H1 (cell line): Measurements from ENCODE around the gene ANKRD40CL. TPM values are rescaled to one million over a fixed set of nuclear protein-coding genes. Genes with fewer than 3 reads are reported as not detected.

Source experiments
- GABPA ChIP-seq: IDR thresholded peaks from 2 replicates; pipeline ENCODE4 v1.6.1; 2011; ENCODE audit warnings: mild to moderate bottlenecking, low read length, moderate library complexity, borderline replicate concordance; ENCODE audit not compliant: insufficient read depth
- GTF2F1 ChIP-seq: IDR thresholded peaks from 2 replicates; pipeline ENCODE4 v1.6.1; 2012; ENCODE audit warnings: low read depth, low read length, improper control_type of control experiment, borderline replicate concordance
- SIN3A ChIP-seq, 2 experiments: IDR thresholded peaks in 1 of 2; conservative IDR thresholded peaks in 1 of 2; 2 replicates each; pipeline ENCODE4 v1.6.1; 2011 to 2012; ENCODE audit warnings: low read length in 2 of 2, improper control_type of control experiment in 1 of 2, low read depth in 1 of 2, mild to moderate bottlenecking in 1 of 2
- polyA plus RNA-seq, 7 experiments: library from polyadenylated mRNA; depleted of rRNA in 3 of 7; stranded (reverse) in 5 of 7; unstranded in 2 of 7; fragments of >200 nt in 5 of 7; fragments of 200-250 nt in 2 of 7; gene quantifications; 1 replicate in 5 of 7; 2 replicates in 1 of 7; 4 replicates in 1 of 7; pipeline versions ENCODE4 v1.2.1 to v1.2.3, GENCODE V29; 2011 to 2013; ENCODE audit warnings: missing spikeins in 2 of 7, mixed read lengths in 2 of 7
- total RNA-seq: library from RNA; stranded (reverse); fragmentation: NEBNext Ultra II Directional; extraction: Animal tissue kit (Norgen Biotek cat#: 25700); gene quantifications from 2 replicates; pipeline ENCODE4 v1.2.1, GENCODE V29; 2021
- TF ChIP-seq, protein P1 (sequence below), 3 experiments: IDR thresholded peaks; 1 replicate in 2 of 3; 2 replicates in 1 of 3; pipeline versions ENCODE4 v1.5.1 to v1.6.1; 2011; ENCODE audit warnings: low read length in 3 of 3, mild to moderate bottlenecking in 3 of 3, inconsistent platforms in 2 of 3, low read depth in 1 of 3, moderate library complexity in 1 of 3; ENCODE audit not compliant: insufficient read depth in 1 of 3; ENCODE audit errors: control extremely low read depth in 1 of 3
- TF ChIP-seq, protein P2 (sequence below): IDR thresholded peaks from 2 replicates; pipeline ENCODE4 v1.6.1; 2011; ENCODE audit warnings: low read length, improper control_type of control experiment

ANKRD40CL gene
- total and polyA plus RNA-seq, 2 of the 8 experiments (the other 6 are each of a cell fraction or from before 2014, with no cell fraction given), result not detected

DNA sequence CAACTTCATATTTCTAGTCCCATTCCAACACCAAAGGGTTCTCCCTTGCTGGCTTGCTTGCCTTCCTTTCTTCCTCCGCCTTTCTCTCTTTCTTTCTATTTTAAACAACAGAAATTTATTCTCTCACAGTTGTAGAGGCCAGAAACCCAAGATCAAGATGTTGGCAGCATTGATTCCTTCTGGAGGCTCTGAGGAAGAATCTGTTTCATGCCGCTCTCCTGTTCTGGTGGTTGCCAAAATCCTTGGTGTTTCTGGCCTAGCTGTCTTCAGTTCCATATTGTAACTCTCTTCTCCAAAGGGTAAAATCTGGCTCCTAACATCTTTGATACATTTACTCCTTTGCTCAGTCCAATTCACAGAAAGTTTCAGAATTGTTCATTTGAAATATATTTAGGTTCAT lies 3.0 kb upstream of the ANKRD40CL start (continued):
- TF ChIP-seq, protein P1, sequence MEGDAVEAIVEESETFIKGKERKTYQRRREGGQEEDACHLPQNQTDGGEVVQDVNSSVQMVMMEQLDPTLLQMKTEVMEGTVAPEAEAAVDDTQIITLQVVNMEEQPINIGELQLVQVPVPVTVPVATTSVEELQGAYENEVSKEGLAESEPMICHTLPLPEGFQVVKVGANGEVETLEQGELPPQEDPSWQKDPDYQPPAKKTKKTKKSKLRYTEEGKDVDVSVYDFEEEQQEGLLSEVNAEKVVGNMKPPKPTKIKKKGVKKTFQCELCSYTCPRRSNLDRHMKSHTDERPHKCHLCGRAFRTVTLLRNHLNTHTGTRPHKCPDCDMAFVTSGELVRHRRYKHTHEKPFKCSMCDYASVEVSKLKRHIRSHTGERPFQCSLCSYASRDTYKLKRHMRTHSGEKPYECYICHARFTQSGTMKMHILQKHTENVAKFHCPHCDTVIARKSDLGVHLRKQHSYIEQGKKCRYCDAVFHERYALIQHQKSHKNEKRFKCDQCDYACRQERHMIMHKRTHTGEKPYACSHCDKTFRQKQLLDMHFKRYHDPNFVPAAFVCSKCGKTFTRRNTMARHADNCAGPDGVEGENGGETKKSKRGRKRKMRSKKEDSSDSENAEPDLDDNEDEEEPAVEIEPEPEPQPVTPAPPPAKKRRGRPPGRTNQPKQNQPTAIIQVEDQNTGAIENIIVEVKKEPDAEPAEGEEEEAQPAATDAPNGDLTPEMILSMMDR (IDR thresholded peaks at IDR 0.05; ENCODE audit: control extremely low read depth in 1 of 3, insufficient read depth in 1 of 3, low read depth in 1 of 3, low read length in 3 of 3), result no peak
- no peak for TF ChIP-seq GABPA
- no peak for TF ChIP-seq GTF2F1
- no peak for TF ChIP-seq SIN3A (conservative IDR thresholded peaks at IDR 0.05 in 1 of 2, IDR thresholded peaks at IDR 0.05 in 1 of 2; ENCODE audit: low read depth in 1 of 2, low read length in 2 of 2)
- TF ChIP-seq, protein P2, sequence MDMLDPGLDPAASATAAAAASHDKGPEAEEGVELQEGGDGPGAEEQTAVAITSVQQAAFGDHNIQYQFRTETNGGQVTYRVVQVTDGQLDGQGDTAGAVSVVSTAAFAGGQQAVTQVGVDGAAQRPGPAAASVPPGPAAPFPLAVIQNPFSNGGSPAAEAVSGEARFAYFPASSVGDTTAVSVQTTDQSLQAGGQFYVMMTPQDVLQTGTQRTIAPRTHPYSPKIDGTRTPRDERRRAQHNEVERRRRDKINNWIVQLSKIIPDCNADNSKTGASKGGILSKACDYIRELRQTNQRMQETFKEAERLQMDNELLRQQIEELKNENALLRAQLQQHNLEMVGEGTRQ, result no peak
